Muscle layer of colon (tissue), 2 donors: ENCODE measurements around the gene BRSK2.
A peak's percentile ranks its signal among the peaks of the same experiment; 100 is the strongest.

ENCODE experiments used
- H3K27ac ChIP-seq: one replicate; pipeline ENCODE4 v1.7.0; 2013; ENCODE audit warnings: low read depth, mild to moderate bottlenecking, low read length, moderate library complexity
- H3K27me3 ChIP-seq, 2 donors: one replicate each; pipeline ENCODE4 v1.7.0; 2013; ENCODE audit warnings: low read length in 2 of 2, mild to moderate bottlenecking in 2 of 2; ENCODE audit not compliant: insufficient read depth in 2 of 2, control insufficient read depth in 1 of 2
- H3K36me3 ChIP-seq: one replicate; pipeline ENCODE4 v1.7.0; 2013; ENCODE audit warnings: mild to moderate bottlenecking, low read length; ENCODE audit not compliant: insufficient read depth
- H3K4me1 ChIP-seq: one replicate; pipeline ENCODE4 v1.7.0; 2013; ENCODE audit warnings: mild to moderate bottlenecking, low read length; ENCODE audit not compliant: insufficient read depth
- H3K4me3 ChIP-seq, 2 donors: one replicate each; pipeline ENCODE4 v1.7.0; 2013; ENCODE audit warnings: low read length in 2 of 2, low read depth in 1 of 2, mild to moderate bottlenecking in 1 of 2, moderate library complexity in 1 of 2
- H3K9ac ChIP-seq: one replicate; pipeline ENCODE4 v1.7.0; 2013; ENCODE audit warnings: low read length
- H3K9me3 ChIP-seq: one replicate; pipeline ENCODE4 v1.7.0; 2013; ENCODE audit warnings: mild to moderate bottlenecking, low read length
- donor health status: abdominal sarcoma.
- donor health status: Adenocarcinoma of cecum.

Gene BRSK2

GRCh38 chr11:1371026-1371325 is 18.8 kb upstream of the BRSK2 start:
- no peaks in the 10 kb centered on the region for H3K36me3 ChIP-seq
- H3K9ac ChIP-seq: no peak overlapping the region
- H3K4me3 ChIP-seq: no peak overlapping the region
- H3K27me3 ChIP-seq: no peaks in the 10 kb centered on the region
- no peaks in the 10 kb centered on the region for H3K4me1 ChIP-seq
- no peaks in the 10 kb centered on the region for H3K9me3 ChIP-seq
- H3K27ac ChIP-seq: no peak overlapping the region

GRCh38 chr11:1371377-1371776 is 18.4 kb upstream of the BRSK2 start:
- Histone ChIP-seq H3K4me1 (no peaks in the 10 kb centered on the region), H3K9me3 (no peaks in the 10 kb centered on the region), H3K36me3 (no peaks in the 10 kb centered on the region), H3K9ac (no peak overlapping the region), H3K4me3 (no peak overlapping the region), H3K27me3 (no peaks in the 10 kb centered on the region), H3K27ac (no peak overlapping the region)

- Histone ChIP-seq H3K4me3 (no peak overlapping the region), H3K27me3 (no peaks in the 10 kb centered on the region), H3K4me1 (no peaks in the 10 kb centered on the region)
Measured at GRCh38 chr11:1371836-1372465, 17.8 kb upstream of the BRSK2 start.

GRCh38 chr11:1372660-1373059 is 17.1 kb upstream of the BRSK2 start:
- H3K4me3 ChIP-seq: no peak overlapping the region
- no peaks in the 10 kb centered on the region for H3K9me3 ChIP-seq
- no peak overlapping the region for H3K27ac ChIP-seq
- H3K27me3 ChIP-seq: no peaks in the 10 kb centered on the region
- H3K4me1 ChIP-seq: no peaks in the 10 kb centered on the region
- no peak overlapping the region for H3K9ac ChIP-seq
- no peaks in the 10 kb centered on the region for H3K36me3 ChIP-seq

More at GRCh38 chr11:1371836-1372465, 17.8 kb upstream of the BRSK2 start:
- no peak overlapping the region for H3K9ac ChIP-seq
- no peaks in the 10 kb centered on the region for H3K9me3 ChIP-seq
- no peak overlapping the region for H3K27ac ChIP-seq
- H3K36me3 ChIP-seq: no peaks in the 10 kb centered on the region

- Histone ChIP-seq H3K4me3 (no peak overlapping the region), H3K27ac (no peak overlapping the region), H3K4me1 (no peaks in the 10 kb centered on the region), H3K9me3 (no peaks in the 10 kb centered on the region), H3K36me3 (no peaks in the 10 kb centered on the region), H3K27me3 (no peaks in the 10 kb centered on the region), H3K9ac (no peak overlapping the region)
Measured at GRCh38 chr11:1373536-1374214, 16.1 kb upstream of the BRSK2 start.

GRCh38 chr11:1375161-1375954 is 14.4 kb upstream of the BRSK2 start:
- Histone ChIP-seq H3K9ac (no peak overlapping the region), H3K27ac (no peak overlapping the region), H3K4me1 (no peaks in the 10 kb centered on the region), H3K4me3 (no peak overlapping the region), H3K36me3 (no peaks in the 10 kb centered on the region), H3K27me3 (no peaks in the 10 kb centered on the region), H3K9me3 (no peaks in the 10 kb centered on the region)

- H3K36me3 ChIP-seq: no peaks in the 10 kb centered on the region
- H3K27ac ChIP-seq: no peak overlapping the region
Measured at GRCh38 chr11:1375955-1376258, 13.8 kb upstream of the BRSK2 start.

GRCh38 chr11:1377231-1377780 is 12.4 kb upstream of the BRSK2 start:
- no peak overlapping the region for H3K4me3 ChIP-seq
- no peaks in the 10 kb centered on the region for H3K4me1 ChIP-seq
- no peaks in the 10 kb centered on the region for H3K9me3 ChIP-seq
- no peaks in the 10 kb centered on the region for H3K27me3 ChIP-seq
- no peak overlapping the region for H3K27ac ChIP-seq
- no peaks in the 10 kb centered on the region for H3K36me3 ChIP-seq
- no peak overlapping the region for H3K9ac ChIP-seq

More at GRCh38 chr11:1375955-1376258, 13.8 kb upstream of the BRSK2 start:
- no peaks in the 10 kb centered on the region for H3K27me3 ChIP-seq
- no peaks in the 10 kb centered on the region for H3K9me3 ChIP-seq
- H3K9ac ChIP-seq: no peak overlapping the region
- no peaks in the 10 kb centered on the region for H3K4me1 ChIP-seq
- no peak overlapping the region for H3K4me3 ChIP-seq

- no peaks in the 10 kb centered on the region for H3K9me3 ChIP-seq
Measured at GRCh38 chr11:1381793-1382425, 7.8 kb upstream of the BRSK2 start.

GRCh38 chr11:1382429-1382828 is 7.3 kb upstream of the BRSK2 start:
- Histone ChIP-seq H3K9ac (no peak overlapping the region), H3K36me3 (no peaks in the 10 kb centered on the region), H3K27me3 (no peaks in the 10 kb centered on the region), H3K9me3 (no peaks in the 10 kb centered on the region), H3K27ac (no peak overlapping the region), H3K4me3 (peak overlapping the region in 1 of 2 donors; percentile 41), H3K4me1 (no peaks in the 10 kb centered on the region)

More at GRCh38 chr11:1381793-1382425, 7.8 kb upstream of the BRSK2 start:
- no peaks in the 10 kb centered on the region for H3K36me3 ChIP-seq
- no peak overlapping the region for H3K27ac ChIP-seq
- no peaks in the 10 kb centered on the region for H3K4me1 ChIP-seq
- no peak overlapping the region for H3K9ac ChIP-seq
- H3K27me3 ChIP-seq: no peaks in the 10 kb centered on the region
- H3K4me3 ChIP-seq: no peak overlapping the region

- no peaks in the 10 kb centered on the region for H3K36me3 ChIP-seq
- H3K9me3 ChIP-seq: no peaks in the 10 kb centered on the region
- H3K27ac ChIP-seq: peak overlapping the region; percentile 85
- no peaks in the 10 kb centered on the region for H3K27me3 ChIP-seq
- no peaks in the 10 kb centered on the region for H3K4me1 ChIP-seq
- H3K9ac ChIP-seq: no peak overlapping the region
- H3K4me3 ChIP-seq: peak overlapping the region; percentile 41 to 47
Measured at GRCh38 chr11:1382831-1383607, 6.7 kb upstream of the BRSK2 start.
